Measurements from ENCODE around the gene CACNA2D4.

The CACNA2D4 gene

GRCh38 chr12:1804545-1805332 is 113.7 kb downstream of the CACNA2D4 start:
- H3K27ac ChIP-seq (ENCODE audit: low read depth, low read length) = no peak overlapping the region
- no peaks in the 10 kb centered on the region for H3K4me1 ChIP-seq (ENCODE audit: control insufficient read depth, insufficient read depth, low read length)
- no peak overlapping the region for H3K9ac ChIP-seq (ENCODE audit: low read length)
- H3K9me3 ChIP-seq (ENCODE audit: control insufficient read depth, insufficient read depth, low read depth, low read length) = no peaks in the 10 kb centered on the region
- no peaks in the 10 kb centered on the region for H3K36me3 ChIP-seq (ENCODE audit: control insufficient read depth, insufficient read depth, low read length)
- no peak overlapping the region for H3K4me3 ChIP-seq (ENCODE audit: low read depth, low read length)
- no peaks in the 10 kb centered on the region for H3K27me3 ChIP-seq (ENCODE audit: control insufficient read depth, insufficient read depth, low read length)

- no peaks in the 10 kb centered on the region for H3K27me3 ChIP-seq (ENCODE audit: control insufficient read depth, insufficient read depth, low read length)
- H3K4me1 ChIP-seq (ENCODE audit: control insufficient read depth, insufficient read depth, low read length) = no peaks in the 10 kb centered on the region
- no peaks in the 10 kb centered on the region for H3K36me3 ChIP-seq (ENCODE audit: control insufficient read depth, insufficient read depth, low read length)
- no peak overlapping the region for H3K9ac ChIP-seq (ENCODE audit: low read length)
- no peak overlapping the region for H3K27ac ChIP-seq (ENCODE audit: low read depth, low read length)
- H3K4me3 ChIP-seq (ENCODE audit: low read depth, low read length) = no peak overlapping the region
- H3K9me3 ChIP-seq (ENCODE audit: control insufficient read depth, insufficient read depth, low read depth, low read length) = no peaks in the 10 kb centered on the region
Measured at GRCh38 chr12:1803736-1804135, 114.7 kb downstream of the CACNA2D4 start.

GRCh38 chr12:1801303-1801975 is 117.0 kb downstream of the CACNA2D4 start:
- Histone ChIP-seq H3K36me3 (ENCODE audit: control insufficient read depth, insufficient read depth, low read length) (no peaks in the 10 kb centered on the region), H3K27ac (ENCODE audit: low read depth, low read length) (no peak overlapping the region), H3K9ac (ENCODE audit: low read length) (no peak overlapping the region), H3K4me1 (ENCODE audit: control insufficient read depth, insufficient read depth, low read length) (peaks cover 3% of the 10 kb centered on the region; the same call in 1 of the 2 replicates), H3K9me3 (ENCODE audit: control insufficient read depth, insufficient read depth, low read depth, low read length) (no peaks in the 10 kb centered on the region), H3K27me3 (ENCODE audit: control insufficient read depth, insufficient read depth, low read length) (peaks cover 2% of the 10 kb centered on the region; the same call in 1 of the 2 replicates), H3K4me3 (ENCODE audit: low read depth, low read length) (no peak overlapping the region)

- Histone ChIP-seq H3K4me1 (ENCODE audit: control insufficient read depth, insufficient read depth, low read length) (peaks cover 6% of the 10 kb centered on the region), H3K27ac (ENCODE audit: low read depth, low read length) (no peak overlapping the region), H3K4me3 (ENCODE audit: low read depth, low read length) (no peak overlapping the region), H3K9me3 (ENCODE audit: control insufficient read depth, insufficient read depth, low read depth, low read length) (no peaks in the 10 kb centered on the region), H3K36me3 (ENCODE audit: control insufficient read depth, insufficient read depth, low read length) (no peaks in the 10 kb centered on the region), H3K9ac (ENCODE audit: low read length) (no peak overlapping the region), H3K27me3 (ENCODE audit: control insufficient read depth, insufficient read depth, low read length) (peaks cover 4% of the 10 kb centered on the region; the same call in 1 of the 2 replicates)
Measured at GRCh38 chr12:1800401-1801302, 117.8 kb downstream of the CACNA2D4 start.

GRCh38 chr12:1799882-1800400 is 118.5 kb downstream of the CACNA2D4 start:
- H3K4me1 ChIP-seq (ENCODE audit: control insufficient read depth, insufficient read depth, low read length) = peaks cover 10% of the 10 kb centered on the region
- no peak overlapping the region for H3K9ac ChIP-seq (ENCODE audit: low read length)
- H3K36me3 ChIP-seq (ENCODE audit: control insufficient read depth, insufficient read depth, low read length) = no peaks in the 10 kb centered on the region
- H3K9me3 ChIP-seq (ENCODE audit: control insufficient read depth, insufficient read depth, low read depth, low read length) = no peaks in the 10 kb centered on the region
- H3K4me3 ChIP-seq (ENCODE audit: low read depth, low read length) = no peak overlapping the region
- peaks cover 4% of the 10 kb centered on the region; the same call in 1 of the 2 replicates for H3K27me3 ChIP-seq (ENCODE audit: control insufficient read depth, insufficient read depth, low read length)
- no peak overlapping the region for H3K27ac ChIP-seq (ENCODE audit: low read depth, low read length)

- Histone ChIP-seq H3K4me3 (ENCODE audit: low read depth, low read length) (no peak overlapping the region), H3K9me3 (ENCODE audit: control insufficient read depth, insufficient read depth, low read depth, low read length) (no peaks in the 10 kb centered on the region), H3K36me3 (ENCODE audit: control insufficient read depth, insufficient read depth, low read length) (no peaks in the 10 kb centered on the region), H3K9ac (ENCODE audit: low read length) (no peak overlapping the region), H3K27ac (ENCODE audit: low read depth, low read length) (no peak overlapping the region), H3K27me3 (ENCODE audit: control insufficient read depth, insufficient read depth, low read length) (peaks cover 4% of the 10 kb centered on the region; the same call in 1 of the 2 replicates), H3K4me1 (ENCODE audit: control insufficient read depth, insufficient read depth, low read length) (peaks cover 16% of the 10 kb centered on the region)
Measured at GRCh38 chr12:1799051-1799881, 119.2 kb downstream of the CACNA2D4 start.

- Histone ChIP-seq H3K27ac (ENCODE audit: low read depth, low read length) (no peak overlapping the region), H3K27me3 (ENCODE audit: control insufficient read depth, insufficient read depth, low read length) (peaks cover 4% of the 10 kb centered on the region; the same call in 1 of the 2 replicates), H3K9me3 (ENCODE audit: control insufficient read depth, insufficient read depth, low read depth, low read length) (no peaks in the 10 kb centered on the region), H3K9ac (ENCODE audit: low read length) (no peak overlapping the region), H3K36me3 (ENCODE audit: control insufficient read depth, insufficient read depth, low read length) (no peaks in the 10 kb centered on the region), H3K4me1 (ENCODE audit: control insufficient read depth, insufficient read depth, low read length) (peaks cover 21% of the 10 kb centered on the region), H3K4me3 (ENCODE audit: low read depth, low read length) (no peak overlapping the region)
Measured at GRCh38 chr12:1798641-1799020, 119.8 kb downstream of the CACNA2D4 start.

GRCh38 chr12:1797991-1798640 is 120.3 kb downstream of the CACNA2D4 start:
- H3K9me3 ChIP-seq (ENCODE audit: control insufficient read depth, insufficient read depth, low read depth, low read length) = no peaks in the 10 kb centered on the region
- H3K36me3 ChIP-seq (ENCODE audit: control insufficient read depth, insufficient read depth, low read length) = no peaks in the 10 kb centered on the region
- H3K4me3 ChIP-seq (ENCODE audit: low read depth, low read length) = no peak overlapping the region
- peaks cover 4% of the 10 kb centered on the region; the same call in 1 of the 2 replicates for H3K27me3 ChIP-seq (ENCODE audit: control insufficient read depth, insufficient read depth, low read length)
- H3K27ac ChIP-seq (ENCODE audit: low read depth, low read length) = no peak overlapping the region
- H3K4me1 ChIP-seq (ENCODE audit: control insufficient read depth, insufficient read depth, low read length) = peaks cover 21% of the 10 kb centered on the region
- H3K9ac ChIP-seq (ENCODE audit: low read length) = no peak overlapping the region

GRCh38 chr12:1797011-1797901 is 121.2 kb downstream of the CACNA2D4 start:
- H3K9ac ChIP-seq (ENCODE audit: low read length) = no peak overlapping the region
- no peaks in the 10 kb centered on the region for H3K9me3 ChIP-seq (ENCODE audit: control insufficient read depth, insufficient read depth, low read depth, low read length)
- H3K27ac ChIP-seq (ENCODE audit: low read depth, low read length) = no peak overlapping the region
- H3K4me3 ChIP-seq (ENCODE audit: low read depth, low read length) = peak overlapping the region; percentile 48
- H3K36me3 ChIP-seq (ENCODE audit: control insufficient read depth, insufficient read depth, low read length) = no peaks in the 10 kb centered on the region
- H3K4me1 ChIP-seq (ENCODE audit: control insufficient read depth, insufficient read depth, low read length) = peaks cover 21% of the 10 kb centered on the region
- H3K27me3 ChIP-seq (ENCODE audit: control insufficient read depth, insufficient read depth, low read length) = peaks cover 4% of the 10 kb centered on the region; the same call in 1 of the 2 replicates

Measured in HUES6 (cell line).